Body of pancreas (tissue), 4 donors: ENCODE data around the gene SEC31A.

Experiments used
- POLR2A ChIP-seq, 3 donors: fragments of 450-650 bp; IDR thresholded peaks; one replicate each; pipeline ENCODE4 v1.6.1; 2016; ENCODE audit warnings: antibody characterized with exemption in 3 of 3, mild to moderate bottlenecking in 2 of 3
- TF ChIP-seq, protein P1 (sequence below), 7 experiments: fragments of 450-650 bp in 4 of 7; fragments of 200-600 bp in 3 of 7; sonication (generic) in 3 of 7; IDR thresholded peaks; one replicate each; pipeline ENCODE4 v1.5.1; 2016 to 2019; ENCODE audit warnings: antibody characterized with exemption in 7 of 7

DNA sequence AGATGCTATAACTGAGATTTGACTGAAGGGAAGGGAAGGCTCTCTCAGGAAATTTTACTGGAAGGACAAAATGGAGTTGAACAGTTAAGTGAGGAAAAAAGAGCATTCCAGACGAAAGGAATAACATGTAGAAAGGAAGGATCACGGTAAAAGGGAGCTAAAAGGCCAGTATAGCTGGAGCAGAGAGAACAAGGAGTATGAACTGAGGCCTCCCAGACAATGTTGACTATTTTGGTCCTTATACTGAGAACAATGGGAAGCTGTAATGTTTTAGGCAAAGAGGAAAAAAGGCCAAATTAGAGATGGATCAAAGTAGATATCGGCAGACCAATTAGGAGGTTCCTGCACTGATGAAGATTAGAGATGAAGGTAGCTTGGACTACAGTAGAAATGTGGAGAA, 65.5 kb downstream of the SEC31A start:
- TF ChIP-seq, protein P1, sequence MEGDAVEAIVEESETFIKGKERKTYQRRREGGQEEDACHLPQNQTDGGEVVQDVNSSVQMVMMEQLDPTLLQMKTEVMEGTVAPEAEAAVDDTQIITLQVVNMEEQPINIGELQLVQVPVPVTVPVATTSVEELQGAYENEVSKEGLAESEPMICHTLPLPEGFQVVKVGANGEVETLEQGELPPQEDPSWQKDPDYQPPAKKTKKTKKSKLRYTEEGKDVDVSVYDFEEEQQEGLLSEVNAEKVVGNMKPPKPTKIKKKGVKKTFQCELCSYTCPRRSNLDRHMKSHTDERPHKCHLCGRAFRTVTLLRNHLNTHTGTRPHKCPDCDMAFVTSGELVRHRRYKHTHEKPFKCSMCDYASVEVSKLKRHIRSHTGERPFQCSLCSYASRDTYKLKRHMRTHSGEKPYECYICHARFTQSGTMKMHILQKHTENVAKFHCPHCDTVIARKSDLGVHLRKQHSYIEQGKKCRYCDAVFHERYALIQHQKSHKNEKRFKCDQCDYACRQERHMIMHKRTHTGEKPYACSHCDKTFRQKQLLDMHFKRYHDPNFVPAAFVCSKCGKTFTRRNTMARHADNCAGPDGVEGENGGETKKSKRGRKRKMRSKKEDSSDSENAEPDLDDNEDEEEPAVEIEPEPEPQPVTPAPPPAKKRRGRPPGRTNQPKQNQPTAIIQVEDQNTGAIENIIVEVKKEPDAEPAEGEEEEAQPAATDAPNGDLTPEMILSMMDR (IDR thresholded peaks at IDR 0.05), result no peak
- TF ChIP-seq POLR2A (IDR thresholded peaks at IDR 0.05), result no peak
